ENCODE data around the gene CDKN1C.

The CDKN1C gene

DNA sequence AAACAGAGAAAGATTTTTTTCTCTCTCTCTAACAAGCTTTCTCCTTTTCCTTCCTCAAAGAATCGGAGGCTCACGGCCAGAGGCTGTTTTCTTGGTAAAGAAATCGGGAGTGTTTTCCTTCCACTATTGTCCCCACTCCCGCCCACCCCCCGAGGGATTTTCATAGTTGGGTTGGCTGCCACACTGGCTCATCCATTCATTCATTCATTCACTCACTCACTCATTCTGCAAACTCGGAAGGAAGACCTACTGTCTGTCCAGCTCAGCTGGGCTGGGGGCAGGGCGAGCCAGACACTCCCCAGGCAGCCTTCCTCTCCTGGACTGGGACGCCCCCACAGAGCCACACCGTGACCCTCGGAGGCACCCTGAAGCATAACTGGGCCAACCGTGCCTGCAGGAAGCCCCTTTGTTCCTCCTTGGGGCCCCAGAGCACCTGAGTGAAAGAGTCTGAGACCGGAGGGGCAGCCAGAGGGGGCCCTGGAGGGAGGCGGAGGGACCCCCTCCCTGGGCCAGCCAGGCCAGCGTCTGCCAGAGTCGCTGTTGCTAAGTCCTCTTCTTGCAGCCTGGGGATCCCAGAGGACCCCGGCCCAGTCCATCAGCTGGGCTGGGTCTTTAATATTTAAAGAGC lies 17.0 kb downstream of the CDKN1C start:
- Histone ChIP-seq H3K36me3 (ENCODE audit: control insufficient read depth, insufficient read depth, low read length) (no peaks in the 10 kb centered on the region), H3K4me2 (ENCODE audit: low read length) (no peak overlapping the region), H2AFZ (no peak overlapping the region), H3K9me3 (ENCODE audit: control insufficient read depth, low read length) (no peaks in the 10 kb centered on the region), H3K27me3 (ENCODE audit: control insufficient read depth, insufficient read depth, low read length) (no peaks in the 10 kb centered on the region), H3K79me2 (no peaks in the 10 kb centered on the region), H3K4me1 (no peaks in the 10 kb centered on the region), H3K27ac (no peak overlapping the region), H3K9ac (no peak overlapping the region), H3K4me3 (ENCODE audit: low read depth, low read length) (no peak overlapping the region)
- TF ChIP-seq, protein P1, sequence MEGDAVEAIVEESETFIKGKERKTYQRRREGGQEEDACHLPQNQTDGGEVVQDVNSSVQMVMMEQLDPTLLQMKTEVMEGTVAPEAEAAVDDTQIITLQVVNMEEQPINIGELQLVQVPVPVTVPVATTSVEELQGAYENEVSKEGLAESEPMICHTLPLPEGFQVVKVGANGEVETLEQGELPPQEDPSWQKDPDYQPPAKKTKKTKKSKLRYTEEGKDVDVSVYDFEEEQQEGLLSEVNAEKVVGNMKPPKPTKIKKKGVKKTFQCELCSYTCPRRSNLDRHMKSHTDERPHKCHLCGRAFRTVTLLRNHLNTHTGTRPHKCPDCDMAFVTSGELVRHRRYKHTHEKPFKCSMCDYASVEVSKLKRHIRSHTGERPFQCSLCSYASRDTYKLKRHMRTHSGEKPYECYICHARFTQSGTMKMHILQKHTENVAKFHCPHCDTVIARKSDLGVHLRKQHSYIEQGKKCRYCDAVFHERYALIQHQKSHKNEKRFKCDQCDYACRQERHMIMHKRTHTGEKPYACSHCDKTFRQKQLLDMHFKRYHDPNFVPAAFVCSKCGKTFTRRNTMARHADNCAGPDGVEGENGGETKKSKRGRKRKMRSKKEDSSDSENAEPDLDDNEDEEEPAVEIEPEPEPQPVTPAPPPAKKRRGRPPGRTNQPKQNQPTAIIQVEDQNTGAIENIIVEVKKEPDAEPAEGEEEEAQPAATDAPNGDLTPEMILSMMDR (IDR thresholded peaks at IDR 0.05) = no peak

DNA sequence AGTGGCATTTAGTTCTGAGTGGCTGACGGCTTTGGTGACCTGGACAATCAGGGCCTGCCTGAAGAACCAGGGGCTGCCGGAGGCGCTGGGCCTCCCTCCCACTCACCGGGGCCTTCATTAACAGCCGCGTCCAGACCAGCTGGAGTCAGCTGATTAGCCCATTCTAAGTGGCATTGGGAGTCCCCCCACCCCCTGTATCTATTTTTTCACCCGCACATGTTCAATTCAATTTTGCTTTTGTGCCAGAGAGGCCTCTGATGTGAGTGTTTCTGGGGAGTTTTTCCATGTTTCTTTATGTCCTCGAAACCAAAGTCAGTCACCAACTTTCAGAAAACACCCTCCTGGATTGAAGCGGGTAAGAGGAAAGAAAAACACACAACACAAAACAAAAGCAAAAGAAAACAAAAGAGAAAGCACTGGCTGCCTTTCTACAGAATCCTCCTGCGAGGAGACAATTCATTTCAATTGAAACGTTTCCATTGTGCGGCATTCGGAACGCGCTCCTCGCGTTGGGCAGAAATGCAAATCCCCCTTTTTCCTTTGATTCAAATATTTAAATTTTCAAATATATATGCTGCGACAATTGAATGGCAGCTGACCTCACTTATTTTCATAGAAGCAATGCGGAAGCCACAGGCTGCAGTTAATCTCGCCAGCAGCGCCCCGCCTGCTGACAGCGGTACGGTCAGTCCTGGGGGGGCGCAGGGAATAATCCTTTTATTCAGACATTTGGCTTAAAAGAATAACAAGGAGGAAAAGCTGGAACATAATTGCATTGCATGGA lies 17.7 kb downstream of the CDKN1C start:
- TF ChIP-seq, protein P1 (IDR thresholded peaks at IDR 0.05) = no peak
- H3K9ac ChIP-seq = no peak overlapping the region
- no peaks in the 10 kb centered on the region for H3K36me3 ChIP-seq (ENCODE audit: control insufficient read depth, insufficient read depth, low read length)
- H3K4me3 ChIP-seq (ENCODE audit: low read depth, low read length) = no peak overlapping the region
- H2AFZ ChIP-seq = no peak overlapping the region
- H3K4me1 ChIP-seq = no peaks in the 10 kb centered on the region
- H3K79me2 ChIP-seq = no peaks in the 10 kb centered on the region
- no peaks in the 10 kb centered on the region for H3K9me3 ChIP-seq (ENCODE audit: control insufficient read depth, low read length)
- H3K27ac ChIP-seq = no peak overlapping the region
- H3K4me2 ChIP-seq (ENCODE audit: low read length) = no peak overlapping the region
- no peaks in the 10 kb centered on the region for H3K27me3 ChIP-seq (ENCODE audit: control insufficient read depth, insufficient read depth, low read length)

DNA sequence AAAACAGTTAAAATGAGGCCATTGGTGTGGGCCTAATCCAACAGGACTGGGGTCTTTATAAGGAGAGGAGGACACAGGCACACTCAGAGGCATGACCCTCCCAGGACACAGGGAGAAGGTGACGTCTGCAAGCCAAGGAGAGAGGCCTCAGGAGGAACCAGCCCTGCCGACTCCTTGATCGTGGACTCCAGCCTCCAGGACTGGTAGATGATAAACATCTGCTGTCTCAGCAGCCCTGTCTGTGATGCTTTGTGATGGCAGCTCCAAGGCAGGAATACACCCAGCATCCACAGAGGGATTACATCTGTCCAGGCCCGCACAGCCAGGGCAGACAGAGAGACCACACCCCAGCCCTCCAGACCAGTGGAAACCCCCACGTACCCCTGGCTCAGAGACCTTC lies 18.4 kb downstream of the CDKN1C start:
- Histone ChIP-seq H3K9me3 (ENCODE audit: control insufficient read depth, low read length) (no peaks in the 10 kb centered on the region), H3K27ac (no peak overlapping the region), H3K4me3 (ENCODE audit: low read depth, low read length) (no peak overlapping the region), H3K36me3 (ENCODE audit: control insufficient read depth, insufficient read depth, low read length) (no peaks in the 10 kb centered on the region), H3K9ac (no peak overlapping the region), H2AFZ (no peak overlapping the region), H3K4me2 (ENCODE audit: low read length) (no peak overlapping the region), H3K27me3 (ENCODE audit: control insufficient read depth, insufficient read depth, low read length) (no peaks in the 10 kb centered on the region), H3K4me1 (no peaks in the 10 kb centered on the region), H3K79me2 (no peaks in the 10 kb centered on the region)
- TF ChIP-seq, protein P1 (IDR thresholded peaks at IDR 0.05) = no peak

DNA sequence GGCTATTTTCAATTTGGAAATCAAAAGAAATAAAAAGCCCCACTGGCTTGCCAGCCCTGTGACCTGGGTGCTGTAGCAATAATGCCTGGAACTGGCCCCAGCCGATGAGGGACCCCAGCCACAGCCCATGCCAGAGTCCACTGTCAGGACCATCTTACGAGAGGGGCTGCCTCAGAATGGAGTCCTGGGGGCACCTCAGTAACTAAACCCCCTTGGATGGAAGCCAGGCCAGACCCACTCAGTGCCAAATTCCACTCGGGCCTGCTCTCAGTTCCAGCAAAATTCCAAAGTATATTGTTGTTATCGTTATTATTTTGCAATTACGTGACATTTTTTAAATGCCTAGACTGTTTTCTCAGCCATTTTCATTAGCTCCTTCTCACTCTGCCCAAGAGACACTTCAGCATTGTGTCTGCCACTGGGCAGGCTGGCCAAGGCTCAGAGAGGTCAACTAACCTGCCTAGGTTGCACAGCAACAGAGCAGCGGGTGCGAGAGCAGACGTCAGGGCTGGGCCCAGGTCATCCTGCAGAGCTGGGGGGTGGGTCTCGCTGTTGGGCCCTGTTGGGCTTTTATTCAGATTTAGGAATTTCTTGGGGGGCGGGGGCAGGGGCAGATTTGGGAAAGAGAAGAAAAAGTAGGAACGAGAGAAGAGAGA lies 19.5 kb downstream of the CDKN1C start:
- no peak overlapping the region for H2AFZ ChIP-seq
- H3K4me3 ChIP-seq (ENCODE audit: low read depth, low read length) = no peak overlapping the region
- H3K27me3 ChIP-seq (ENCODE audit: control insufficient read depth, insufficient read depth, low read length) = no peaks in the 10 kb centered on the region
- H3K79me2 ChIP-seq = no peaks in the 10 kb centered on the region
- no peak overlapping the region for H3K27ac ChIP-seq
- H3K36me3 ChIP-seq (ENCODE audit: control insufficient read depth, insufficient read depth, low read length) = no peaks in the 10 kb centered on the region
- TF ChIP-seq, protein P1 (IDR thresholded peaks at IDR 0.05) = no peak
- no peak overlapping the region for H3K4me2 ChIP-seq (ENCODE audit: low read length)
- no peaks in the 10 kb centered on the region for H3K4me1 ChIP-seq
- no peaks in the 10 kb centered on the region for H3K9me3 ChIP-seq (ENCODE audit: control insufficient read depth, low read length)
- H3K9ac ChIP-seq = no peak overlapping the region
